GM21447 (cell line): Measurements from ENCODE around the gene TRAK1.

Experiments
- ATAC-seq: cut with Tn5 transposase; IDR thresholded peaks from one replicate; pipeline ENCODE4 v1.9.1; 2021; ENCODE audit not compliant: unreplicated experiment

Gene TRAK1

DNA sequence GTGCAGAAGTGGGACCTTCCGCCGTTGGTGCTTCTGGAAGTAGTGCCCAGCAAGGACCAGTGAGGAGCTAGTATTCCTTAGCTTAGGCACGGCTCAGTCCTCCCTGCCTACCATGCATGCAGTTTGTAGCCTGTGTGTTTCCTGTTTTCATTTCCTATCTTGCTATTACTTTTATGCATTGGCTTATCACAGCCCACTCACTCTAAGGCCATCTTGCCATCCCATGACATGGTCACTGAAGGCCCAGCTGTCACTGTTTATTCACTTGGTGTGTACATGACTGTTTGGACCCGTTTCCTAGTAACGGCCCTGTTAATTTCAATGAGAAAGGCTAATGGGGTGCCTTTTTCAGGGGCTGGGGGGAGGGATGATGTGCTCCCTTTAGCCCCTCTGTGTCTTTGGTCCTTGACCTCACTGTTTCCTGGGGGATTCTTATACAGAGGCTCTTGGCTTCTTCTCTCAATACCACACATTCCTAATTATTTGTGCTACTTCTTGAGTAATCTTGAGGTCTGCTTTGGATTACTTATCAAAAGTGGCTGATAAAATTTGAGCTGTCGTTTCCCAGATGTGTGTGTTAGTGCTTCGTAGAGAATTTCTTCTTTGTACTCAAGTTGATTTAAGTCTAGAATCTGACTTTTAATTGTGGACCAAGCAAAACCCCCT, 24.5 kb upstream of the TRAK1 start:
- ATAC-seq = no peak

DNA sequence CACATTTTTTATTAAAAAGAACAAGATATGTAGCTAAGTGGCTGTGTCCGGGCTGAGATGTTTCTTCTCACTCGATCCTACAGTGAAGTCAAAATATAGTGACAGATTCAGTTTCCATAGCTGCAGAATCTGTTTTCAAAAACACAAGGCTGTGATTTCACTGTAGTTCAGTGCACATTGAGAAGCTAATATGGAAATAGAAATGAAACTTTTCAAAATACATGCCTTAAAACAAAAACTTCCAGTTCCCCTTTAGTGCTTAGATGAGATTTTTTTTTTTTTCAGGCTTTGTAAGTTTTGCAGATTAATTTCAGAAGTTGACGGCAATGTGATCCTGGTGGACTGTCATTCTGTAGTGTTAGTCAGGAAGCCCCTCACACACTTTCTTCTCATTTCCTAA, 23.8 kb upstream of the TRAK1 start:
- ATAC-seq = peak; percentile 93

DNA sequence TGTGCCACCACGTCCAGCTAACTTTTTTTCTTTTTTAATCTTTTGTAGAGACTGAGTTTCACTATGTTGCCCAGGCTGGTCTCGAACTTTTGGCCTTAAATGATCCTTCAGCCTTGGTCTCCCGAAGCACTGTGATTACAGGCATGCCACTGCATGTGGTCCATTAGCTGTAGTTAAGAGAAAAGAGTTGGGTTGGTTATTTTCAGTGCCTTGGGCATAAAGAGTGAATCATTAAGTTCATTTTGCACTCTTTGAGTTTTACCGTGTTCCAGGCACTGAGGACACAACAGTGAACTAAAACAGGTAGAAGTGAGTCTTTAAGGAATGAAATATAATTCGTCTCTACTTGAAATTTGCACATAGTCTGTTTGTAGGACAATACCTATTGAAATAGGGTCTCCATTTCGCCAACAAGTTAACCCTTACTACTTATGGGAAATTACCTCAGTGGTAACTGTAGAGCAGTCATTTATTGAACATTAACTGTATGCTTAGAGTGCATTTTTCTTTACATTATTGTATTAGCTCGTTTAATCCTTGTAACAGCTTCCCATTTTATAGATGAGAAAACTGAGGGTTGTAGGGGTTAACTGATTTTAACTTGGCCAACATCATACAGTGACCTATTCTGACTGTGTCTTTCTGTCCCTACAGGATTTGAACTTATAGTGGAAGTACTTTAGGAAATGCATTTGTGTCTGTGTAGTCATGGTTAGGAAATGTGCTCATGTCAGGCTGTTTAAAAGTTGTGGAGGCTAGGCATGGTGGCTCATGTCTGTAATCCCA, 22.7 kb upstream of the TRAK1 start:
- ATAC-seq = no peak

DNA sequence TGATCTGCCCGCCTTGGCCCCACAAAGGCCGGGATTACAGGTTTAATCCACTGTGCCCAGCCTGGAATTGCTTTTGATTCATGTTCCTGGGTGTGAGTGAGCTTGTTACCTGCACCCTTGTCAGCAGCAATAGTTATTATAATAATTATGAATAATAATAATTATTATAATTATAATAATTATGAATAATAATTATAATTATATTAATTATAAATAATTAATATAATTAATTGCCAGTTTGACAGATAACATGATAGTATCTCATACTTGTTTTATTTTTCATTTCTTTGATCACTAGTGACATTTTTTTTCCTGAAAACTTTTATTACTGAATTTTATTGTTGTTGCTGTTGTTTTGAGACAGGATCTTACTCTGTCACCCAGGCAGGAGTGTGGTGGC, 21.1 kb upstream of the TRAK1 start:
- no peak for ATAC-seq

DNA sequence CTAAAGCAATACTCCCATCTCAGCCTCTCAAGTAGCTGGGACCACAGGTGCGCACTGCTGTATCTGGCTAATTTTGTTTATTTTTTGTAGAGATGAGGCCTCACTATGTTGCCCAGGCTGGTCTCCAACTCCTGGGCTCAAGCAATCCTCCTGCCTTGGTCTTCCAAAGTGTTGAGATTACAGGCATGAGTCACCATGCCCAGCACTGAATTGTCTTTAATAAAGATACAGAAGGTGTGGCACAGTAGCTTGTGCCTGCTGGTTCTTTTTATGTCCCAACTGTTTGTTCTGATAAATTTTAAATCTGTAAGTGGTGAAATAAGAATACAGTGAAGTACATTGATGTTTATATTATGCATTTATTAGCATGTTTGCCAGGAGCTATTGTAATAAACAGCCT, 20.6 kb upstream of the TRAK1 start:
- no peak for ATAC-seq

DNA sequence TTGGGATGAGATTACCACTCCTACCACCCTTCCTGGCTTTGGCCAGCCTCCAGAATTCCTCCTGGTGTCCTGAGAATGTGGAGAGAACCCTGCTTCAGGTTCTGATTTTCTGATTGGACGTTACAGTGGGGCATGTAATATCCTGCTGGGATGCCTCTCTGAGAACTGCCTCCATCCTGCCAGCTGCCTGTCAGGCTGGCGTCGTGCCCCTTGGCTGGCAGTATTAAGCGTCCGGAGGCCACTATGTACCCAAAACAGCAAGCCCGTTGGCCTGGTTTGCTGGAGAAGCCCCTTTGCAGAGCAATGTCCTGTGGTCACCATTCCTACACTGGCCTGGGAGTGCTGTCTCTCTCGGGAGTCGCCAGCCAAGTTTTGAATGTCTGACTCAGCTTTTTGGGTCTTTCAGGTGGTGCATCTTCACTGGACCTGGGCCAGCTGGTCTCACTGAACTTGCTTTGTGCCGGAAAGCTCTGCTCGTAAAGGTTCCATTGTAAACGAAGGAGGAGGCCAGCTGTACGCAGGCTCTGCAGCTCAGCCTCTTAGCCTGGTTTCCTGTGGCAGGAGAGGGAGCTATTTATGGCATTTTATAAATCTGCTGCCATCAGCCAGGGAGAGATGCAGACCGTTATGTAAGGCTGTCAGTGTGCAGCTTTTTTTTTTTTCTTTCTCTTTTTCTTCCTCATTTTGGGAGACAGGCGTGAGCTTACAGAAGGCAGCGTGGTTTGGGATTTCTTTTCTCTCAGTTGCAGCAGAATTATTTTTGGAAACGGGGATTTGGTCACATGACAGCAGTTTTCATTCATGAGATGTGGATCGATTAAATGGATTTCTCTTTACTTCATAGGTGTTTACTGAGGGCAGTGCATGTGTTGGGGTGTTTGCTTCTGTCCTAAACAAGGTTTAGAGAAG, 19.0 kb upstream of the TRAK1 start:
- ATAC-seq = peak; percentile 62

DNA sequence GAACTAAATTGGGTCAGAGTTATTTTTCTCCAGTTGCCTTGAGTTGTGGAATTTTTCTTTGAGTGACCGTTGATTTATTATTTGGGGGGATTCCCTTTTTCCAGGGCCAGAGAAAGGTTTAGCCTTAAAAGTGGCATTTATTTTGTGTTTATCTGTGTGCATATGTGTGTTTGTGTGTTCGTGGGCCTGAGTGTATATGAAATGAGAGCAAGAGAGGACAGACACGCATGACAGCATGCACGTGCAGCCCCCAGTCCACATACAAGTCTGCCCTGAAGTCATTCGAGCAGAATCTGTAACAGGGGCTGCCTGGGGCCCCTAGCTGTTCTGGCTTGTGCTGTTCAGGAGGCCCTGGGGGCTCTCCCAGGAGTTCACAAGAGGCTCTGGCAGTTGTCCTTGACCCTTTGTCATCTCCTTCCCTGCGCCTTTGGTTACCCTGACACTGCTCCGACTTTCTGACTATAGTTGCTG, 18.3 kb upstream of the TRAK1 start:
- no peak for ATAC-seq

DNA sequence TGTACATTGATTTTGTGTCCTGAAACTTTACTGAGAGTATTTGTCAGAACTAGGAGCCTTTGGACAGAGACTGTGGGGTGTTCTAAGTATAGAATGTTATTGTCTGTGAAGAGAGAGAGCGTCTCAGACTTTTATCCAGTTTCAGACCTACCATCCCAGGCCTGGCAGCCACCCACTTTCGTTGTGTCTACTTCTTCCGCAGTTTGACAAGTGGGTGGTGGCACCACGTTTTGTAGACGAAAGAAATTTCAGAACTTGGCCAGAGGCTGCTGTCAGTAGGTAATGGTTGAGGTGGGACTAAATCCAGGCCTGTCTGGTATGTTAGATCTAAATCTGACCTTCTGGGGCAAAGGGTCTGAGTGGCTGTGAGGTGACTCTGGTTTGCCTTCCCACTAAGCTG, 13.4 kb upstream of the TRAK1 start:
- no peak for ATAC-seq

DNA sequence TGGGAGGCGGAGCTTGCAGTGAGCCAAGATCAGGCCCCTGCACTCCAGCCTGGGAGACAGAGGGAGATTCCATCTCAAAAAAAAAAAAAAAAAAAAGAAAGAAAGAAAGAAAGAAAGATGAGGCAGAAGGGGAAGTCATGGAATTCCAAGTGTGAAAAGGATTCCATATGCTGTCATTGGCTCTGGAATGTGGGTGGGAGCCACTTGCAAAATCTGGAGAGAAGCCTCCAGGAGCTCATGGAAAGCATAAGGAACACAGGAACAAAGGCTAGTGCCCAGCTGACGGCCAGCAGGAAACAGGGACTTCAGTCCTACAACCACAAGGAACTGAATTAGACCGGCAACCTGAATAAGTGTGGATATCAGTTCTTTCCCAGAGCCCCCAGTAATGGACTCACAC, 12.5 kb upstream of the TRAK1 start:
- no peak for ATAC-seq

DNA sequence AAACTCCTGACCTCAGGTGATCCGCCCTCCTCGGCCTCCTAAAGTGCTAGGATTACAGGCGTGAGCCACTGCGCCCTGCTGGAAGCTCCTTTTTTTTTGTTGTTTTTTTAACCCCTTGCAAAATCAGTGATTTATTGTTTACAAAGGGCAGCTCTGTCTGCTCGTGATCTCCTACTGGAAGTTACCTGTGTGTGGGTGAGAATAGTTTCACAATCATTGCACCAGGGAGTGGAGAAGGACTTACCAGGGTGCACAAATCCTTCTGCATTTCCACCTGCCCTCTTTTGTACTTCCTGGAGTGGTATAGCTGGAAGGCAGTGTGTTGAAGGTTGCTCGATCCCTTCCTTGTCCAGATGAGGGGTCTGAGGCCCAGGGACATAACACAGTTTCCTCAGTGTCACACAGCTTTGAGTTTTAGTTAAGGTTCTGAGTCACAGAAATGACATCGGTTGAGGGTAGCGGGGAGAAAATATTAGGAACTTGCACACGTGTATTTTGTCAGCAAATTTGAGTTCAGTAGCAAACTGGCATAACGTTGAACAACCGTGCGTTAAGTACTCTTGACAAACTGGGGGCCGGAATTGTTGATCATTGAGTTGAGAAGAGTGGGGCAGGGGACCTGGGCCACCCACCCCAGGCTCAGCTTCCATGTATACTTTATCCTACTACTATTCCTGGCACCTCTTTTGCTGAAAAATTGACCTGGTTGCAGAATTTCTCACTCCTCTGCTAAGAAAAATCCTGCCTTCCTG, 11.3 kb upstream of the TRAK1 start:
- ATAC-seq = no peak

DNA sequence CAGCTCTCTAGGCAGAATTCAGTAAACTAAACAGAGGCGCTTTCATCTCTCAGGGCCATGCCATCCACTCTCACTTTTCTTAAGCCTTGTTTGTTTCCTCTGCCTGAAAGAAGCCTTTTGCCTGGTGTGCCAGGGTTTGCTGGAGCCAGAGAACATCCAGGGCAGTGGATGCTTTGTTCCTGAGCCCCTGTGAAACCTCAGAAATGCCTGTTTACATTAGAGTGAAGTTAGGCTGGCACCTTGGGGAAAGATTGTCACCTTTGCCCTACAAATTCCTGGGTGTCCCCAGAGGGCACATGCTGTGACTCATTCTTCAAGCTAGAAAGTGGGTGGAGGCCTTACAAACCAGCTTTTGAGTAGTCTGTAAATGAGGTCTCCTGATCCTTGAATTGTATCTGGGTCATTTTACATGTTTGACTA, 10.7 kb upstream of the TRAK1 start:
- no peak for ATAC-seq

DNA sequence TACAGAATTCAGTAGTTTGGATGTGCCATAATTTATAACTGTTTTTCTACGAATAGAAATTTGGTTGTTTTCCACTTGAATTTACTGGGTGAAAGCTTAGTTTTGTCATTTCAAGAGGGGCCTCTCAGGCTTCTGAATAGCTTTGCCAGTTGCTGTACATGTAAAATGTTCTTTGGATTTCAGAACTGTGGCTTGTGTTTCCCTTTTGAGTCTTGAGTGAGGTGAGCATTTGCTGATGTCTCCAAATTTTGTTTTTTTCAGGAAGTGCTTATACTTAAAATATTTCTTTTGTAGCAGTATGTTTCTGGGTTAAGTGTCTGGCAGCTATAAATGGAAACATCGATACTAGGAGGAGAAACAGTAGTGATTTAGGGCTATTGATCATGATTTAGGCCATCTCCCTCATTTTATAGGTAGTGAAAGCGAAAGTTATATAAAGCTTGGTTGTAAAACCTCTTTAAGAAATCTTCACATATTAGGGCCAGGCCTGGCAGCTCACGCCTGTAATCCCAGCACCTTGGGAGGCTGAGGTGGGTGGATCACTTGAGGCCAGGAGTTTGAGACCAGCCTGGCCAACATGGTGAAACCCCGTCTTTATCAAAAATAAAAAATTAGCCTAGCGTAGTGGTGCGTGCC, 9.2 kb upstream of the TRAK1 start:
- no peak for ATAC-seq

DNA sequence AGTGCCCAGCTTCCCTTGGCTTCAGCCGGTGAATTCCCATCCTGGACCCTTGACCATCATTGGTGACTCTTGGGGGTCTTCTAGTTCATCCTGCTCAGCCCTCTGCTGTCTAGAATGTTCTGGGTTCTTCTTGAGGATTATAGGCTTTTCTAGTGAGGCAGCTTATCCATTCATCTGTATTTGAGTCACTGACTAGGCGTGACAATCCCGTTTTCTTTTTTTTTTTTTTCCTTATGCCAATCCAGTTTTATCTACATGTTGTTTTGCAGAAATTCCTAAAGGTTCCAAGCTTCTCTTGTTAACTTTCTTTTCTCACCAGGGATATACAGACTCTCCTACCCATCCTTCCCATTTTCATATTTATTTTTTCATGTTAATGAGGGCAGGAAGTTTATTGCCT, 6.6 kb upstream of the TRAK1 start:
- no peak for ATAC-seq

DNA sequence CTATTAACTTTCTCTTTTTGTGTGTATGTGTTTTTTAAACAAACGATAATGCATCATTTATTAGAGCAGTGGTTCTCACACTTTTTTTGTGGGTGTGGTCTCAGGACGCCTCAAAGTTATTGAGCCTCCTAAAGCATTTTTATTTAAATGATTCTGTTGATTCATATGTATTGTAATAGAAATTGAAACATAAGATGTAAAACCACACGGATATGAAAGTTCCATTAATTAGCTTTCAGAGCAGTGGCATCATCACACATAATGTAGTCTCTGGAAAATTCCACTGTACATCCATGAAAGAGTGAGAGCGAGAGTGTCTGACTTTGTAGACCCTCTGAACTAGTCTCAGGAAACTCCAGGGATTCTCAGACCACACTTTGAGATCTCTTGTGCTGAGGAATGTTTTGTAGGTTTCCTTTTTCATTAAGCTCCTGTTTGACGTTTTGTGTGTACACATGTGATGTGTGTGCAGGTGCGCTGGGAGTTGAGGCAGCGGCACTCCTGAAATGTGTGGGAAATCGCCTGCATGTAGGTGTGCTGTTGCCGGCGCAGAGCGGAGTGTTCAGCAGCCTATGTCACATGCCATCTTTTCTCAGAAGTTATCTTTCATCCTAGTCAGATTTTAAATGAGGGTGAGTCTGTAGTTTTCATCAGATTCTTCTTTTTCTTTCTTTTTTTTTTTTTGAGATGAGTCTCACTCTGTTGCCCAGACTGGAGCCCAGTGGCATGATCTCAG, 5.3 kb upstream of the TRAK1 start:
- no peak for ATAC-seq

DNA sequence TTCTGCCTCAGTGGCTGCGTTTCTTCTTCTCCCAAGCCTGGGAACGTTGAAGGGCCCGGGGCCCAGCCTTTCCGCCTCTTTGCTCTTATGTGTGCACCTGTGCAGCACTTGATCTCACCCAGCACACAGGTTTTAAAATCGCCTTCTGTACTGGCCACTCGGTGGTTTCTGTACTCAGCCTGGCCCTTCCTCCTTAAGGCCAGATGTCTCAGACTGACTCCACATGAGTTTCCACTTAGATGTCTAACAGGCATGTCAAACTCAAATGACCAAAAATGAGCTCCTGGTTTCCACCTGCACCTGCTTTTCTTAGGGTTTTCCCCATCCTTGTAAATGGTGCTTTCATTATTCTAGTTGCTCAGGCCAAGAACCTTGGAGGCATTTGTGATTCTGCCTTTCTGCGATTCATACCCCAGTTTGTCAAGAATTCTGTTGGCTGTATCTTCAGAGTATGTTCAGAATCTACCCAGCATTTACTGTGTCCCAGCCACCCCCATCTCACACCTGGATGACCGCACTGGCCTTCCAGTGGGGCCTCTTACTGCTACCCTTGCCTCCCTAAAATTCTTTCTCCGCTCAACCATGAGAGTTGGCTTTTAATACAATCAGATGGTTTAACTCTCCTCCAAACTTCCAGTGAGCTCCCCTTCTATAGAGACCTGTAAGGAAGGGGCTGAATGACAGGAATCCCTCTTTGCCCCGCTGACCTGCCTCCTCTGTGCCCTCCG, 2.2 kb upstream of the TRAK1 start:
- peak; percentile 49 for ATAC-seq

DNA sequence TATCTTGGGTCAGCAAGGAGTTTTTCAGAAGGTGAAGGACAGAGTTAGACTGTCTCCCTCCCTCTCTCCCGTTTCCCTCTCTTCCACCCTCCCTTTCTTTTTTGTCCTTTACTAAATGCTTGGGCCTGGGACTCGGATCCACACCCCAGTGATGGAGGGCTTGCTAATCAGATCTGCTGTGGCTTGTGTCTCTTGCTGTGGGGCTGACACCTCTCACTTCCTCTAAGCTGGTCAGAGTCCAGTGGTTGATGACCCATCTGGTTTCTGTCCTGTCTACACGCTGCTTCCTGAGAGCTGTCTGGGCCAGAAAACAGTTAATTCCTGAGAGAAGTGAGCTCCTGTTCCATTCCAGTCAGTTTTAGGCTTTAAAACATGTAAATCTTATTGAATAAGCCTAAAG, 849 bp downstream of the TRAK1 start:
- ATAC-seq = no peak

DNA sequence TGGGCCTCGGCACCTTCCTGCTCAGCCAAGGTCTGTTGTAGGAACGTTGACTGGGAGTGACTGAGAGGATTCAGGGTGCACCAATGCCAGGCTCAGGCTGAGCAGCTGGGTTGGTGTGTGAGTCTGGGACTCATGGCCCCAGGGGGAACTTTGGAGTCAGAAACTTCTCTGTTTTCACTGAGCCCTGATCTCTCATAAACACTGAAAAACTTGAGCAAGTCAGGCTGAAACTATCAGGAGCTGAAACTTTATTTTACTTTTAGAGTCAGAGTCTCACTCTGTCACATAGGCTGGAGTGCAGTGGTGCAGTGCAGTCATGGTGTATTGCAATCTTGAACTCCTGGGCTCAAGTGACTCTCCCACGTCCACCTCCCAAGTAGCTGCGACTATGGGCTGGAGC, 3.0 kb downstream of the TRAK1 start:
- ATAC-seq = peak; percentile 69

DNA sequence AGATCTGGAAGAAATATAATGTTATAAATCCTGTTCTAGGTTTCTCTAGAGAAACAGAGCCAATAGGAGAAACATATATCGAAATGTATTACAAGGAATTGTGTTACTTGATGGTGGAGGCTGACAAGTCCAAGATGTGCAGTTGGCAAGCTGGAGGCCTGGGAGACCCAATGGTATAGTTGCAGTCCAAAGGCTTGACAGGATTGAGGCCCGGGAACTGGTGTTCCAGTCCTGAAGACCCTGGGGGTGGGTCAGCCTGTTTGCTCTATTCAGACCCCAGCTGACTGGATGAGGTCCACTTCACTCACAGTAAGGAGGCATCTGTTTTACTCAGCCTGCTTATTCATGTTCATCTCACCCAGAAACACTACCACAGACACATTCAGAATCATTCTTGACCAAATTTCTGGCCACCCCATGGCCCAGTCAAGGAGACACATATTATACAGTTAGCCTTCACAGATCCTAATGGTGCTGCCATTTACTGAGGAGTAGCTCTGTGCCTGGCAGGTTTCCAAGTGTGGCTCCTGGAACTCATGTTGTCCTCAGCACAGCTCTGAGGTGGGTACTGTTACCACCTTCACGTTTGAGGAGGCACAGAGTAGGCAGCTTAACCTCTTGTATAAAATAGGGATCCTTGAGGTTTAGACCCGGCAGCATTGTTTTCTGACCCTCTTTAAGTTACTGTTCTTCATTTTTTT, 3.7 kb downstream of the TRAK1 start:
- no peak for ATAC-seq
